Mammary epithelial cell (primary cell): ENCODE data around the gene YIPF5.

Experiments used
- EZH2 ChIP-seq: IDR thresholded peaks from 2 replicates; pipeline ENCODE4 v1.6.1; 2012; ENCODE audit warnings: low read length, inconsistent platforms, borderline replicate concordance
- TF ChIP-seq, protein P1 (sequence below), 2 donors: IDR thresholded peaks in 1 of 2; conservative IDR thresholded peaks in 1 of 2; 2 replicates each; pipeline ENCODE4 v1.5.1; 2011 to 2012; ENCODE audit warnings: inconsistent platforms in 2 of 2, low read length in 2 of 2, mild to moderate bottlenecking in 2 of 2, control low read depth in 1 of 2, low read depth in 1 of 2; ENCODE audit not compliant: insufficient read depth in 1 of 2; ENCODE audit errors: extremely low read depth in 1 of 2

DNA sequence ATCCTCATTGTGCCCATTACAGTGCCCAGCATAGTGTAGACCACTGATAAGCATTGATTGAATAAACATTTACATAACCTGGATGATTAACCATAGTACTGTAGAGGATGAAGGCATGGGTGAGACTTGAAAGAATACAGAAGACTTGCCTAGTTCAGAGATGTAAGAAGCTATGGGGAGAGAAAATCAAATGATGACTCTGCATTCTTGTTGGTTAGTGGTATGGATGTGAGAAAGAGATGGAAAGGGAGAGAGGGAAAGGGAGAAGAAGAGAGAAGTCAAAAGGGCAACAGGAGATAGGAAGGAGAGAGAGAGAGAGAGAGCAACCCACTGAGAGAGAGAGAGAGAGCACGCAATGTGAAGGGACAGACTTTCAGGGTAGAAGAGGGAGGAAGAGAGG, 26.8 kb downstream of the YIPF5 start:
- TF ChIP-seq, protein P1, sequence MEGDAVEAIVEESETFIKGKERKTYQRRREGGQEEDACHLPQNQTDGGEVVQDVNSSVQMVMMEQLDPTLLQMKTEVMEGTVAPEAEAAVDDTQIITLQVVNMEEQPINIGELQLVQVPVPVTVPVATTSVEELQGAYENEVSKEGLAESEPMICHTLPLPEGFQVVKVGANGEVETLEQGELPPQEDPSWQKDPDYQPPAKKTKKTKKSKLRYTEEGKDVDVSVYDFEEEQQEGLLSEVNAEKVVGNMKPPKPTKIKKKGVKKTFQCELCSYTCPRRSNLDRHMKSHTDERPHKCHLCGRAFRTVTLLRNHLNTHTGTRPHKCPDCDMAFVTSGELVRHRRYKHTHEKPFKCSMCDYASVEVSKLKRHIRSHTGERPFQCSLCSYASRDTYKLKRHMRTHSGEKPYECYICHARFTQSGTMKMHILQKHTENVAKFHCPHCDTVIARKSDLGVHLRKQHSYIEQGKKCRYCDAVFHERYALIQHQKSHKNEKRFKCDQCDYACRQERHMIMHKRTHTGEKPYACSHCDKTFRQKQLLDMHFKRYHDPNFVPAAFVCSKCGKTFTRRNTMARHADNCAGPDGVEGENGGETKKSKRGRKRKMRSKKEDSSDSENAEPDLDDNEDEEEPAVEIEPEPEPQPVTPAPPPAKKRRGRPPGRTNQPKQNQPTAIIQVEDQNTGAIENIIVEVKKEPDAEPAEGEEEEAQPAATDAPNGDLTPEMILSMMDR (conservative IDR thresholded peaks at IDR 0.05 in 1 of 2, IDR thresholded peaks at IDR 0.05 in 1 of 2; ENCODE audit: extremely low read depth in 1 of 2, insufficient read depth in 1 of 2, low read depth in 1 of 2, low read length in 2 of 2) = no peak
- TF ChIP-seq EZH2 = no peak
